GM04503 (cell line): ENCODE results near the gene CAPS.
"Not testable (repeated sequence)": the region's sequence is repeated elsewhere in the genome, so short reads cannot be mapped to it uniquely, and the experiment has no call there.

Experiments used
- DNase-seq: peaks from one replicate; pipeline ENCODE4 v3.0.0-alpha.2; 2012; ENCODE audit warnings: low read depth

The CAPS gene

DNA sequence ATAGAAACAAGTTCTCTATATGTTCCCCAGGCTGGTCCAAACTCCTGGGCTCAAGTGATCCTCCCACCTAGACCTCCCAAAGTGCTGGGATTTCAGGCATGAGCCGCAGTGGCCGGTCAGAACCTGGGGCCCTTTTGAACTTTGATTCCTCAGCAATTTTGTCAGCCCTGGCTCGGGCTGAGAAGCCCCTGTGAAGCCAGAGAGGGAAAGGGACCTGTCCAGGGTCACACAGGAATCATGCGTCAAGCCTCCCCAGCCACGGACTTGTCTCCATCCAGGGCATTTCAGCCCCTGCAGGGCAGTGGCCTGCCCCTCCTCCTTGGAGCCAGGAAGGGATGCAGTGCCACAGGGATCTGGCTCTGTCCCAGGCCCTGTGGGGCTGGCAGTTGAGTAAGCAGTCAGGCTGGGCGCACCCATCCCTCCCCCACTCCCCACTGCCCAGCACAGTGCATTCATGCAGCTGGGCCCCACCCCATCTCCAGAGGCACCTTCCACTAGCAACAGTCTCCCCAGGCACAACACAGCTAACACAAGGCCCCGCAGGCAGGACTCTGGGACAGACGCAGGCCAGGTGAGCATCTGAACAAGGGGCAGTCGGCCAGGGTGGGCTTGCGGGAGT, at the start of gene CAPS:
Gene CAPS, plus strand, starts transcription at position 516 of the 619 bp plus-strand sequence. CDS start 153 bp downstream, outside the sequence.
- DNase-seq = peak; percentile 38

DNA sequence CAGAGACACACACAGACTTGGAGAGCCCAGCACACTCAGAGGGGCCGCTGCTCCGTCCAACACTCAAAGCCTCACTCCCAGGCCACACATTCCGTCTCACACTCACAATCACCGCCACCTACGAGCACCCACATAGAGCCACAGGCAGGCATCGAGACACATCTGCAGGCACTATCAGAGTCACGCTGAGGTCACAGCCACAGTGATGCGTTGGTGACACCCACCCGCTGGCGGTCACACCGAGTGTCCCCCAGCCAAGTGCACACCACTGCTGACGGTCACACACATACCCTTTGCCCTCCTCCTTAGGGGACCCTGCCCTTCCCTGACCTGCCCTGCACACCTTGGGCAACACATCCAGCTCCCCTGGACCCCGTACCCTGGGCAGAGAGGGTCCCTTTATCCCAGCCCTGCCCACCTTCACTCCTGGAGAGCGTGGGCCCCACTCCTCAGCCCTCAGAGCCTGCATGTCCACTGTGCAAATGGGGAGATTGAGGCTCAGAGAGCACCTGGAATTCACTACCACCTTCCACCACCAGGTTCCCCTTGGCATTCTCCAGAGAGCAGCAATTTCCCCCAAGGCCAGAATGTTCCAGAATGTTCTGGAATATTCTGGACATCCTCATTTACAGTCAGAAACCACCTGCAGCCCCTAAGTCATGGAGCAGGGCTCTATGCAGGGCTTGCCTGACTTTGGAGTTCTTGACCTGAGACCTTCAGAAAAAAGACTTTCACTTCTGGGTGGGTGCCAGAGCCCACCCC, 49.1 kb upstream of the CAPS start:
- no peak for DNase-seq

DNA sequence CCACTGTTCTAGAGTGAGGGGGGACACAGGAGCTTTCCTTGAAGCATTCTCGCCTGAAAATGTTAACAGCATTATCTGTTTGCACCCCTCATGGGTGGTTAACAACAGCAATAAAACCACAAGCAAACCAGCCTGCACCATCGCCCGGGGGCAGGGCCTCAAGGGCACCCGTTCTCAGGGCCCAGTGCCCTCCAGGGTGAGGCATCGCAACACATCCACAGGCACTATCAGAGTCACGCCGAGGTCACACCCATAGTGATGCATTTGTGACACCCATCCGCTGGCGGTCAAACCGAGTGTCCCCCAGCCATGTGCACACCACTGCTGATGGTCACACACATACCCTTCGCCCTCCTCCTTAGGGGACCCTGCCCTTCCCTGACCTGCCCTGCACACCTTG, 48.3 kb upstream of the CAPS start:
- no peak for DNase-seq

DNA sequence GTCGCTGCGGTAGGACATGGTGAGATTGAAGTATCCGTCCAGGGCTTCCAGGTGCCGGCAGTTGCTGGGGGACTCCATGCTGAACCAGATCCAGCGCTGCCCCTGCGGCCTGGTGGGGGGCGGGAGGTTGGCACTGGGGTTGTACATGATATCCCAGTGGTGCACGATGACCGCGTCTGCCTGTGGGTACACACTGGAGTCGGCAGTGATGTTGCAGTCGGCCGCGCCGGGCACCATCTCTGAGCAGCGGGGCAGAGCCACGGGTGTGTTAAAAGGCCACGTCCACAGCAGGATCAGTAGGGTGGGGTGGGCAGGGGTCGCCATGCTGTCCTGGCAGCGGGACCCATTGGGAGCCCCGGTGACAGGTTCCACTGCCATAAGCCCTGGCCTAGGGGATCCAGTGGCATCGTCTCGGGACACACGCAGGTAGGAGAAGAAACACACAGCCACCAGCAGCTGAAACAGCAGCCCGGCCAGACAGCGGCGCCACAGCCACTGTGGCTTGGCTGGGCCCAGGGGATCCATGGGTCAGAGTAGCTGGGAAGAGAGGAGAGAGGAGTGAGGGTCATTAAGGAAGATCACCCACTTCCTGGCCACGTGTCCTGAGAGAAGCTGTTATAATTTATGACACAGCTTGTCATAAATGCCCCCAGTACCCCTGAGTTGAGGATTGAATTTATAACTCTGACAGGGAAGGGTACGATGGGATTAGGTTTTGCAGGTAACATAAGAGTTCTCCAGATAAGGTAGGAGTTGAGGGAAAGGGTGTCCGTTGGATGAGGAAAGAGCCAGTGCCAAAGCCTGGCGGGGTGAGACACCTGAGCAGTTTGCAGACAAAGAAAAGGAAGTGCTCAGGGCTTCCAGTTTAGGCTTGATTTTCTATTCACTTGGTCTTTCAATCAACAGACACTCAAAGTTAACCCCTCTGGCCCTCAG, 46.6 kb upstream of the CAPS start:
- no peak for DNase-seq

- DNase-seq = no peak
Measured at GRCh38 chr19:5870986-5871394, 43.1 kb upstream of the CAPS start.

- DNase-seq = no peak
Measured at GRCh38 chr19:5873617-5874199, 40.3 kb upstream of the CAPS start.

DNA sequence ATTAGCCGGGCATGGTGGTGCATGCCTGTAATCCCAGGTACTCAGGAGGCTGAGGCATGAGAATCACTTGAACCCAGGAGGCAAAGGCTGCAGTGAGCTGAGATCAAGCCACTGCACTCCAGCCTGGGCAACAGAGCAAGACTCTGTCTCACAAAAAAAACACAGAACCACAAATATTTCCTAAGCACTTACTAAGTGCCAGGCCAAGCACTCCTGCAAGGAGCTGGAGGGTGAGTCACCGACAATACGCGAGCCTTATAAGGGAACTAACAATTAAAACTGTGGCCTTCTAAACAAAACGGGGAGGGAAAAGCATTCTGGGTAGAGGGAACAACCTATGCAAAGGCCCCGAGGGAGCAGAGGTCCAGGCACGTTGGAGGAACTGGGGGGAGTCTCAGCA, 39.6 kb upstream of the CAPS start:
- DNase-seq = not testable (repeated sequence)

DNA sequence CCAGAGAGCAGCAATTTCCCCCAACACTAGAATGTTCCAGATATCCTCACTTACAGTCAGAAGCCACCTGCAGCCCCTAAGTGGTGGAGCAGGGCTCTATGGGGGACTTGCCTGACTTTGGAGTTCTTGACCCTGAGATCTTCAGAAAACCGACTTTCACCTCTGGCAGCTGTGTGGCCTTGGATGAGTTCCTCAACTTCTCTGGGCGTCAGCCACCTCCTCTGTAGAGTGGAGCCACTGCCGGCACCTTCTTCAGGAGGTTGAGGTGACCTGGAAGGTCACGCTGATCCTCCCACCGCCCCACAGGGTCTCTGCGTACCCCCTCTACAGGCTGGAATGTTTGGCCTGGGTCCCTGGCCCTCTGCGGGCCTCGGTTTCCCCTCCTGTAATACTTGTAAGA, 36.6 kb upstream of the CAPS start:
- DNase-seq = no peak

DNA sequence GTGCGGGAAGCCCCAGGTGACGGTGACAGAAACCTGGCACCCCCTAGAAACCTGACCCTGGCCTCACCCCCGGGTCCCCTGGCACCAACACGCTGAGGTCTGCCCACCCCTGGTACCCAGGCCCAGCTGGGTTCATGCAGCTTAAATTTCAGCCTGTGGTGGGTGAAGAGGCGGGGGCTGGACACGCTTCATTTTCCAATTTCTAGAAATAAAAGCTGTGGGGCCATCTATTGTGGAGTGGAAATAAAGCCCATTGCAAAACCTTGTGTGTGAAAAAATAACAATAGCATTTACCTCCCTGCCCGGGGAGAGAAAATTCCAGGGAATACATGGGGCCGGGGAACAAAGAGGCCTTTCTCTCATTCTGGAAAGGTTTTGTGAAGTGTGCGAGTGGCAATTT, 36.2 kb upstream of the CAPS start:
- DNase-seq = no peak

DNA sequence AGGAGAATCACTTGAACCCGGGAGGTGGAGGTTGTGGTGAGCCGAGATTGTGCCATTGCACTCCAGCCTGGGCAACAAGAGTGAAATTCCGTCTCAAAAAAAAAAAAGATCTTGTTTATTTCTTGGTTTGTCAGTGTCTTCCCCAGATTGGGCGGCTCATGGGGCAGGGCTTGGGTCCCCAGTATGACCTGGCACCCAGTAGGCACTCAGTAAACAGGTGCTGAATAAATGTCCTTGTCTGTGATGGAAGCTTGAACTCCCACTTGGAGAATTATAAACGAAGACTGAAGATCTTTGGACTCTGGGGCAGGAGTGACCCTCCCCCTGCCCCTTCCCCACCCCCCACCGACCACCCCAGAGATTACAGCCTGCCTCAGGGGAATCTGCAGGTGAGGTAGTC, 33.9 kb upstream of the CAPS start:
- DNase-seq = no peak

DNA sequence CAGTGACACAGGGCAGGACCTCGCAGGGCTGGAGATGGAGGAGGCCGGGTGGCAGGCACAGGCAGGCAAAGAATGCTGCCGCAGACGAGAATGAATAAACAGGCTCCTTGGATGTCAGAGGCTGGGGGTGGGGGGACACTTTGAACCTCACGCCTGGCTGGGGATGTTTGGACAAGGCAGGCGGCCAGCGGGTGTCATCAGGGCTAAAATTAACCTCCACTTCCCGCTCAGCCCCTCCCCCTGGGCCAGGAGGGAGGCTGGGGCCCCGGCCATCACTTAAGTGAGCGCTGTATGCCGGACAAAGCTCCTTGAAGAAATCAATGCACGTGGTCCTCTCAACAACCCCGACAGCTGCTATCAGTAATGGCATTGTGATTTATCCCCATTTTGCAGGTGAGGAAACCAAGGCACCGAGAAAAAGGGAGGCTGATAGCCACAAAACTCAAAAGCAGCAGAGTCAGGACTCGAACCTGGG, 33.4 kb upstream of the CAPS start:
- peak; percentile 44 for DNase-seq

- DNase-seq = no peak
Measured at GRCh38 chr19:5881543-5882299, 32.3 kb upstream of the CAPS start.

GRCh38 chr19:5882421-5882968, 31.6 kb upstream of the CAPS start:
- DNase-seq = no peak

- not testable (repeated sequence) for DNase-seq
Measured at GRCh38 chr19:5883157-5883873, 30.7 kb upstream of the CAPS start.

DNA sequence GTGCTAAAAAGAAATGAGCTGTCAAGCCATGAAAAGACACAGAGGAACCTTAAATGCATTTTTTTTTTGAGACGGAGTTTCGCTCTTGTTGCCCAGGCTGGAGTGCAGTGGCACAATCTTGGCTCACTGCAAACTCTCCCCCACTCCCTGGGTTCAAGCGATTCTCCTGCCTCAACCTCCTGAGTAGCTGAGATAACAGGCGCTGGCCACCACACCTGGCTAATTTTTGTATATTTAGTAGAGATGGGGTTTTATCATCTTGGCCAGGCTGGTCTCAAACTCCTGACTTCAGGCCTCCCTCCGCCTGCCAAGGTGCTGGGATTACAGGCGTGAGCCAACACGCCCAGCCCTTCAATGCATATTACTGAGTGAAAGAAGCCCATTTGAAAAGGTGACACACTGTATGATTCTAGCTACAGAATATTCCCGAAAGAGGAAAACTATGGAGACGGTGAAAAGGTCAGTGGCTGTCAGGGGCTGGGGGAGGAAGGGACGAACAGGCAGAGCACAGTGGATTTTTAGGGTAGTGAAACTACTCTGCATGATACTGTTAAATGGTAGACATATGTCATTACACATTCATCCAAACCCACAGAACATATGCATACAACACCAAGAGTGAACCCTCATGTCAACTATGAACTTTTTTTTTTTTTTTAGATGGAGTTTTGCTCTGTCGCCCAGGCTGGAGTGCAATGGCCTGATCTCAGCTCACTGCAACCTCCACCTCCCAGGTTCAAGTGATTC, 29.8 kb upstream of the CAPS start:
- not testable (repeated sequence) for DNase-seq

- no peak for DNase-seq
Measured at GRCh38 chr19:5889288-5889971, 24.6 kb upstream of the CAPS start.

DNA sequence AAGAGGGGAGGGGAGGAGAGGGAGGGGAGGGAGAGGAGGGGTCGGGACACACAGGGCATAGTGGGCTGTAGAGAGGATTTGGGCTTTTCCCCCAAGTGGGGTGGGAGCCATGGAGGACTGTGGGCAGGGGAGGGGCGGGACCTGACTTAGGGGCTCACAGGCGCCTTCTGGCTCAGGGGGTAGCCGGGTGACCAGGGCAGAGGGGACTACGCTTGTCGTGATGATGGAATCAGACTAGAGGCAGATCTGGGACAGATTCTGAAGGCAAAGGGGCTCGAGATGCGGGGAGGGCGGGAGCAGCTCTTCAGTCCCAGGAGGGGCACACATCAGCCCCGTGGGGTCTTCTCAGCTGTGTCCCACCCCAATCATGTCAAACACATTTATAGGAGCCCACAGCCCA, 24.0 kb upstream of the CAPS start:
- no peak for DNase-seq

GRCh38 chr19:5891572-5891937, 22.5 kb upstream of the CAPS start:
- DNase-seq = no peak
